Stimulated activated CD8-positive, alpha-beta memory T cell treated with anti-CD3 and anti-CD28 coated beads, Interleukin-4, amount 100 ng/mL, for 48 hours (primary cell): ENCODE results near the gene DENND2D.

ENCODE experiments used
- DNase-seq: peaks from one replicate; pipeline ENCODE4 v3.0.0-alpha.2; 2020

The DENND2D gene, protein sequence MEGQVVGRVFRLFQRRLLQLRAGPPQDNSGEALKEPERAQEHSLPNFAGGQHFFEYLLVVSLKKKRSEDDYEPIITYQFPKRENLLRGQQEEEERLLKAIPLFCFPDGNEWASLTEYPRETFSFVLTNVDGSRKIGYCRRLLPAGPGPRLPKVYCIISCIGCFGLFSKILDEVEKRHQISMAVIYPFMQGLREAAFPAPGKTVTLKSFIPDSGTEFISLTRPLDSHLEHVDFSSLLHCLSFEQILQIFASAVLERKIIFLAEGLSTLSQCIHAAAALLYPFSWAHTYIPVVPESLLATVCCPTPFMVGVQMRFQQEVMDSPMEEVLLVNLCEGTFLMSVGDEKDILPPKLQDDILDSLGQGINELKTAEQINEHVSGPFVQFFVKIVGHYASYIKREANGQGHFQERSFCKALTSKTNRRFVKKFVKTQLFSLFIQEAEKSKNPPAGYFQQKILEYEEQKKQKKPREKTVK

DNA sequence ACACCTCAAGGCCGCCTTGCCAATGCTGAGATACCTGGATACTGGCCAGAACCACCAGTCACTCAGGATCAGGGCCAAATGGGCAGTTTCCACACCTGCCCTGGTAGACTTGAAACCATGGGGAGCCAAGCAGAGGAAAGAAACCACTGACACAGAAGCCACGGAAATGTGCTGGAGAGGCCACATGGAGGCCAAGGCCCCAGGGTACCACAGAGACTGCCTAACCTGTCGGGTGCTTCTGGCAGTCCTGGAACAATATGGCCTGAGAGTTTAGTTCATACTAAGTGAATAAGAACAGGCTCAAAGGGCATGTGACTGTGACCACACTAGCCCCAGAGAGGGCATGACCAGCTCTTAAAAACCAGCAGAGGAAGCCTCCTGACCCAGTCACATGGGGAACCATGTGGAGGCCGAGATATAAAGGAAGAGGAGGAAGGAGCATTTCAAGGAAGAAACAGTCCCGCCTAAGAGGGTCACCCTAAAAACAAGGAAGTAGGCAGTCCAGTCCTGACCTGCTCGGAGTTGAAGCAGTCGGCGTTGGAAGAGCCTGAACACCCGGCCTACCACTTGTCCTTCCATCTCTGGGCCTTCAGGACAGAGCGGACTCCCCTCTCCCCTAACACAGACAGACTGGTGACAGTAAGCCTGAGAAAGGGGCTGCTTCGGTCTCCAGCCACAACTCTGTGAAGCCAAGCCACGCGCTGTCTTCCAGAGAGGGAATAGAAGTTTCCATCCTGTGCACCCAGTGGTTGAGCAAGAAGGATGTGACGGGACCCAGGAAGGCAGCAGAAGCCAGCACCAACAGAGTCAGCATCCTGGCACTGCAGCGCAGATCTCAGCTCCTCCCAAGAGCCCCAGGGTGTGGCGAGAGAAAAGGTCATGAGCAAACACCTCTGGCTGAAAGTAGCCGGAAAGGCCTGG lies at the start of gene DENND2D:
TSS of gene DENND2D (minus strand) at position 766 of the 921 bp plus-strand sequence. CDS start at position 579, 187 bp downstream.
- peak; percentile 79 for DNase-seq

- DNase-seq, result no peak
Observed at GRCh38 chr1:111249960-111250359, 49.5 kb upstream of the DENND2D start.

DNA sequence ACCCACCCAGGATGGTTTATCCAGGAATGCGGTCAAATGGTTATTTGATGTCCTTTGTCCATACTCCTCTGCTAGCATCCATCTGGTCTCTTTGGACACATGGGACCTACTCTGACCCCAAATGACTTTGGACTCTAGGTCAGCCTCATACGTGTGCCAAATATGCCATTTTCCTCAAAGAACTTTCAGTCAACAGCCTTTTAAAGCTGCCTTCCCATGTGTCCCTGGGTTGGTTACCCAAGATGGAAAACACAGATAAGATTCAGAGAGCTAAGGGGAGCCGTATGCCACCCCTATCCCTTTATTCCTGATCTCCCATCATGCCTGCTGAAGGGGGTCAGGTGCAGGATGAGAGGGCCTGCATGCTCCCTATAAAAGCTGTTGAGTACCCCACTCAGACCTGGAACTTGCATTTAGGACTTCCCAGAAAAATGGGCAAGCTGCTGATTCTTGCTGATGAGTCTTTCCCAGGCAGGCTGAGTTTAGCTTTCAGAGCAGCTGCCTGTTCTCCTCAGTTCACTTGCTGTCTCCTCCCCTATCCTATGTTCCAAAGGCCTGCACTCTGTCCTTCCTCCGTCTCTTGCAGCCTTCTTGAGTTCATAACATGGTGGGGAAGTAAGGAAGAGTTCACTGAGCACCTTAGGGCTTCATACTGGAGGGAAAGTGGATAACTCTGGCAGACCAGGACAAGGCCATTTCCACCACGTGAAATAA lies 46.8 kb upstream of the DENND2D start:
- DNase-seq, result no peak

GRCh38 chr1:111242805-111243523 lies 42.5 kb upstream of the DENND2D start:
- DNase-seq, result no peak

DNA sequence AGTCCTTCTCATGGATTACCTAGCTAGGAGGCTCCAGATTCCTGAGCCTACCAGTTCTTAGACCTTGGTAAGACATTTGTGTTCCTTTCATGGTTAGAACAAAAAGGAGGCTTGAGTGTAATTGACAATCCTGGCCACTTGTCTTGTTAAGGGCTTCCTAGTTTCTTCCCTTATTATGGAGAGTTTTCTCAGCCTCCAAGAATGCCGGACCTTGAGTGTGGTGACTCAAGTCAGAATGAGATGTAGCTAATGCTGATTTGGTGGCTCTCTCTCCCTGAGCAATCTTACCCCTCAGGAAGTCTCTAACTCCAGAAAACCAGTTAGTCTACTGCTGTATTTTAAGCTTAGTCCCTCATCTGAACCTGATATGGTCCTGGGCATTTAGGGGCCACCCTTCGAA lies 41.4 kb upstream of the DENND2D start:
- no peak for DNase-seq

DNA sequence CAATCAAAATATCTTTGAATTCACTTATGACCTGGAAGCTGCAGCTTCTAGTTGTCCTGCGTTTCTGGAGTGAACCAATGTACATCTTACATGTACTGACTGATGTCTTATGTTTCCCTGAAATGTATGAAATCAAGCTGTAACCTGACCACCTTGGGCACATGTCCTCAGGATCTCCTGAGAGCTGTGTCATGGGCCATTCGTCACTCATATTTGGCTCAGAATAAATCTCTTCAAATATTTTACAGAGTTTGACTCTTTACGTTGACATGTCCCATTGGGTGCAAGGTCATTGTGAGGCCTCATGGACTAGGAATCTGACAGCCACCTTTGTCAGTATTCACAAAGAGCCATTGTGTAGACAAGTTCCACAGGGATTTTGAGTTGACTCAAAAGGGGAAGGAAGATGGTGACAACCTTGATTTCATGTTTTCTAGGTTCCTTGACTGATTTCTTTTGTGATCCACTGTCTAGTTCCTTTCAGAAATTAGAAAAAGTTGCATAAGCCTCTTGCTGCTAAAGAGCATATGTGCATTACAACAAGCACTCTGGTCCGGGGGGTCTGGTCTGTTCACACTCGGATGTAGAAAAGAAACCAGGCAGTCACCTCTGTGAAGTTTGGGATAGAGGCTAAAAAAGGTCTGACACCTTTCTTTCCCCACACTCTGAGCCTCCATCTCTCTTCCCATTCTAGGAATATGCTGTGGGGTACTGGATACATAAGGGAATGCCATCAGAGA lies 37.8 kb upstream of the DENND2D start:
- no peak for DNase-seq

DNA sequence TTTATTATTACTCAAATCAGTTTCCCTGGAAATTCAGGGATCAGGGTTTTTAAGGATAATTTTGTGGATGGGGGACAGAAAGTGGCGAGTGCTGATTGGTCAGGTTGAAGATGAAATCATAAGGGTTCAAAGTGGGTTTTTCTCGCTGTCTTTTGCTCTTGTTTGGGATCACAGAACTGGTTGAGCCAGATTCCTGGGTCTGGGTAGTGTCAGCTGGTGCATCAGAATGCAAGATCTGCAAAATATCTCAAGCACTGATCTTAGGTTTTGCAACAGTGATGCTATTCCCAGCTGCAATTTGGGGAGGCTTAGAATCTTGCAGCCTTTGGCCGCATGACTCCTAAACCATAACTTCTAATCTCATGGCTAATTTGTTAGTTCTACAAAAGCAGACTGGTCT lies 36.4 kb upstream of the DENND2D start:
- DNase-seq, result no peak

DNA sequence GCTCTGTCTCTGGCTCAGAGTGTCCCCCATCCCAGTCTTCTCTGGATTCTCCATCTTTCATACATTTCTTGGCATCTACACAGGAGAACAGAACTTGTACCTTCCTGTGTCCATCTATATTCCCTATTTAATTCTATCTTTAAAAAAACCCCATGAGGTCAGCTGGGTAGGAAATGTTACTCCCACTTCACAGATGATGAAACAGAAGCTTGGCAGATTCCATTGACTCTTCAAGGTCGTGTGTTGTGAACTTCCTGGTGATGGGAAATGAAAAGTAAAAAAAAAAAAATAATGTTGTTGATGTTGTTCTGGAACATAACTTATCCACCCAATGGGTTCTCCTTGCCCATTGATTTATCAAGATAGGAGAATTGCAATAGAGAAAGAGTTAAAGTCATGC lies 35.9 kb upstream of the DENND2D start:
- DNase-seq, result no peak

DNA sequence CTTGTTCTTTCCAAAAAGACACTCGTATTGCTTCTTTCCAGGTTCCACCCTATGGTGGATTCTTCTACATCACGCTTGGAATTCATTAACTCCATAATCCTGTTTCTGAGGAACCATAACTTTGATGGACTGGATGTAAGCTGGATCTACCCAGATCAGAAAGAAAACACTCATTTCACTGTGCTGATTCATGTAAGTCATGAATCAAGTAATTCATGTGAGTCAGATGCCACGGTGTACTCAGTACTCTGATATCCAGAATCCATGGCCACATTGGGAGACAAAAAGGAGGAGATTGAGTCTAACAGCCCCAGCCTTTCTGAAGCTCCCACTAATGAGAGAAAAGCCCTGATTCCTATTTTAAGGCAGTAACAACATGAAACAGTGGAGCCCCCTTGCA lies 34.4 kb upstream of the DENND2D start:
- DNase-seq, result no peak

DNA sequence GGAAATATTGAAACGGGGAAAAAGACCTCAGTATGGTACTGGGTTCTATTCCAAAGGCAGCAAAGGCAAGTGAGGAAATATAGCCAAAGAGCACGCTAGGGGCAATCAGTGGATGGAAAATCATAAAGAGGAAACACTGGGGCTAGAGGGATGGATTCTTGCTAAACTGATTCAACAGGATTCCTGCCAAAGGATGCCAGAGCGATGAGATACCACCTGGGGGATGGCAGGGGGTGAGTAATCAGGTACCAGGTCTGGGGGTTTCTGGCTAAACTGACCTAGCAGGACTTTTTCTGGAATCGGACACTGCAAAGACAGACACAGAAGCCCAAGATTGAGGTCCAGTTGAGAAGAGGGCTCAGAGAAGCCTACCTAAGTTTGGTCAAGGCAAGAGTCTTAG lies 33.8 kb upstream of the DENND2D start:
- DNase-seq, result no peak

- no peak for DNase-seq
Observed at GRCh38 chr1:111232134-111232533, 31.7 kb upstream of the DENND2D start.

- DNase-seq, result no peak
Observed at GRCh38 chr1:111228748-111229126, 28.3 kb upstream of the DENND2D start.

DNA sequence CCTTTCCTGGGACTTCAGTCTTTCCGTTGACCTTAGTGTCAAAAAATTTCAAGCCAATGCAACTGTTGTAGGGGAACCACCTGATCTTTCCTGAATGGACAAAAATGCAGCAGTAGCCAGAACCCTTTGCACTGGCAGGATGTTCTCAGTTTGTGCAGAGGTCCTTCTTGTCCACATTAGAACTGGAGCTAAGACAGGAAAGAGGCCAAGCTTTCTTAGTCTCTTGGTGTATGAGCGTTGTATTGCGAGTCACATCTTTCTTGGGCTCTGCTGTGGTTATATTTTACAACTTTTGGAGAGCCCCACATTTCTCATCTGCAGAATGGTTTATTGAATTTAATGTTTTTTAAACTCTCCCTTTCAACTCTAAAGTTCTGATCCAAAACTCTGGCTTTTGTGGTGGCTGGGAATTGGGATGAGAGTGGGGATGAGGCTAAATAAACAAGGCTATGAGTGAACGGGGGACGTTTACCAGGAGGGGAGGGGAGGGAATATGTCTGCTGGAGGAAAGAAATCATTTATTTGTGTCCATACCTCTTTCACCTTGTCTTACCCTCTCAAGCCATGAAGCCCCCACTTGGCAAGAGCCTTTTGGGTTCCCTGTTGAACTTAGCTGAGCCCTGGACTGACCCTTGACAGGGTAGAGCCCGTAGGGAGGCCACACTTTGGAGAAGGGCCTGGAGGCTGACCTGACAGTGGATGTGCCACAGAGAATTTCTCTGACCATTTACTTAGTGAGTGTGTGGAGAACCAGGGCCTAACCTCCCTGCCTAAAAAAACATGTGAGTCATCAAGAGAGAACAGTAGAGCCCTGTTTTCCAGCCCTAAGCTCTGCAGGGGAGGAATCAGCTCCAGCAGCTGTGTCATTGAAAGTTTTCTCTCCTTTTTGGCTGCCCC lies 27.7 kb upstream of the DENND2D start:
- no peak for DNase-seq

DNA sequence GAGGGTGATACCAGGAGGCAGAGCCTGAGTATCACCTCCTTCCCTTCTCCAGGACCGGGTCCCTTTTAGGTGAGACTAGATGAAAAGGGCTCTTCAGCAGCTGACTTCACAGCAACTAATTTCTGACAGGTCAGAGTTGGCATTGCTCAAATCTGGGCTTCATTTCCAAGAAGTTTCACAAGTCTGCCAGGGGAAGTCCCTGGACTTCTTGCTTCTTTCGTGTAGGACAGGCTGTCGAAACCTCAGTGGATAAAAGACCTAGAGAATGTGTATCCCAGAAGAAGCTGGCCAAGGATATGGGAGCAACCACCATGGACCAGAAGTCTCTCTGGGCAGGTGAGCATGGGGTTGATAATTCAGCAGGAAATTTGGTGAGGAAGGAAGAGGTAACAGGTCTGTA lies 27.0 kb upstream of the DENND2D start, which contains the start of gene CHI3L2:
TSS of gene CHI3L2 (plus strand) at position 280 of the 400 bp plus-strand sequence. CDS start at position 297, 17 bp downstream.
- no peak for DNase-seq

DNA sequence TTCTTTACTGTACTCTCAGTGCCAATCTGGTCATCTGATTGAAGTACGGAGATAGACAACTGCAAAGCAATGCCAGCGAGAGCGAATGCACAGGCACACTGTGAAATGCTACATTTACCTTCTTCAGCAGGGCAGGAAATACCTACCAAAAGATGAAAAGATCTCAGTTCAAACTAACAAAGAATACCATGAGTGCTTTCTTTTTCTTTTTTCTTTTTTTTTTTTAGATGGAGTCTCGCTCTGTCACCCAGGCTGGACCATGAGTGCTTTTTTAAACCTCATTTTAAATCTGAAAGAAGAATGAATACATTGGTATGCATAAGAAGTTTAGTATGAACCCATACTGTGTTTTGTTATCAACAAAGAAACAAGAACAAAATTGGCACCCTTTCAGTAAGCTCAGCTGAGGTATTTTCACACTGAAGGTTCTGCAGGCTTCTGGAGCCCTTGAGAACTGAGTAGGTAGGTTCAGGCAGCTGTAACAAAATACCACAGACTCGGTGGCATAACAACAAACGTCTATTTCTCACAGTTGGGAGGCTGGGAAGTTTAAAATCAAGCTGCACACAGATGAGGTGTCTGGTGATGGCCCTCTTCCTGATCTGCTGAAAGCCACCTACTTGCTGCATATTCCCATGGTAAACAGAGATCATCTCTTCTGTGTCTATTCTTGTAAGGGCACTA lies 25.4 kb upstream of the DENND2D start:
- no peak for DNase-seq

DNA sequence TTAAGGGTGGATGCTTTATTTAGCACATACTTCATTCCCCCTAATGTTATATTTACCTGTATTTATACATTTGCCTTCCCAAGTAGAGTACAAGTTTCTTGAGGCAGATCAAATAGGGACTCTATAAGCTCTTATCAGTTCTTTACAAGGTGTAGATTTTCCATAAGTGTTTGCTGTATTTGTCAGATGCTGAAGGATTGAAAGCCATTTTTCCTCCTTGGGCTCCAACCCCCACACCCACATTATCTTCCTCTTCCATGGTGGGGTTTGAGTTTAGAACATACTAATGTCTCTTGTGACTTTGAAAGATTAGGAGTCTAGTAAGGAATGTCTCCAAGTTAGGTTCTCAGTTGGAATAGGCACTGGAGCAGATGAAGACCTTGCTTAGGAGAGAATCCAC lies 24.6 kb upstream of the DENND2D start:
- no peak for DNase-seq

- no peak for DNase-seq
Observed at GRCh38 chr1:111223126-111223685, 22.8 kb upstream of the DENND2D start.

GRCh38 chr1:111222308-111223125 lies 22.1 kb upstream of the DENND2D start:
- peak; percentile 88 for DNase-seq
